Measurements from ENCODE around the gene UTP25. TPM values are rescaled to one million over a fixed set of nuclear protein-coding genes. Genes with fewer than 3 reads are reported as not detected.
"Not testable (repeated sequence)": the region's sequence is repeated elsewhere in the genome, so short reads cannot be mapped to it uniquely, and the experiment has no call there.

UTP25 gene
- total RNA-seq, 4 donors from 2014 or later = 3.7 to 8.0 (median 7.3) TPM

DNA sequence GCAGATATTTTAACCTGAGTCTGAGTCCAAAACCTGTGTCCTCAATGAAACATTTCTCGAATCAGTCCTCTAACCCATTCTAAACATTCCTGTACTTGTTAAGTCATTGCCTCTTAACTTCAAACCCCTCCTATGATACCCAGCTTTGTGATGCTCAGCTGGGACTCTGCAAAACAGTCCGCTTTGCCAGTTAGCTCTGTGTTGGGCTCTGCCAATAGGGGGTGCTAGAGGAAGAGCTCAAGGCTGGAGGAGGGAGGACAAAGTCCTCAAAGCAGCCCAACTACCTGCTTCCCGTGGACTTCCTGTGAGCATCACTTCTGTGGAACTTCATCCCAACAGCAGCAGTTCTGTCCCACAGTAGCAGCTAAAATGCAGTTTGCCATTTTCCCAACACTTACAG lies 72.2 kb downstream of the UTP25 start:
- H3K4me1 ChIP-seq = no peaks in the 10 kb centered on the region
- 56% methylated on average over 3 of the region's 3 CpGs for WGBS
- no peaks in the 10 kb centered on the region for H3K36me3 ChIP-seq
- no peak overlapping the region for H3K27ac ChIP-seq (replicated peaks in 1 of 4)
- TF ChIP-seq, protein P1, sequence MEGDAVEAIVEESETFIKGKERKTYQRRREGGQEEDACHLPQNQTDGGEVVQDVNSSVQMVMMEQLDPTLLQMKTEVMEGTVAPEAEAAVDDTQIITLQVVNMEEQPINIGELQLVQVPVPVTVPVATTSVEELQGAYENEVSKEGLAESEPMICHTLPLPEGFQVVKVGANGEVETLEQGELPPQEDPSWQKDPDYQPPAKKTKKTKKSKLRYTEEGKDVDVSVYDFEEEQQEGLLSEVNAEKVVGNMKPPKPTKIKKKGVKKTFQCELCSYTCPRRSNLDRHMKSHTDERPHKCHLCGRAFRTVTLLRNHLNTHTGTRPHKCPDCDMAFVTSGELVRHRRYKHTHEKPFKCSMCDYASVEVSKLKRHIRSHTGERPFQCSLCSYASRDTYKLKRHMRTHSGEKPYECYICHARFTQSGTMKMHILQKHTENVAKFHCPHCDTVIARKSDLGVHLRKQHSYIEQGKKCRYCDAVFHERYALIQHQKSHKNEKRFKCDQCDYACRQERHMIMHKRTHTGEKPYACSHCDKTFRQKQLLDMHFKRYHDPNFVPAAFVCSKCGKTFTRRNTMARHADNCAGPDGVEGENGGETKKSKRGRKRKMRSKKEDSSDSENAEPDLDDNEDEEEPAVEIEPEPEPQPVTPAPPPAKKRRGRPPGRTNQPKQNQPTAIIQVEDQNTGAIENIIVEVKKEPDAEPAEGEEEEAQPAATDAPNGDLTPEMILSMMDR (IDR thresholded peaks at IDR 0.05) = no peak
- TF ChIP-seq POLR2A (IDR thresholded peaks at IDR 0.05; ENCODE audit: low read depth) (no peak), POLR2AphosphoS5 (IDR thresholded peaks at IDR 0.05) (no peak), EP300 (IDR thresholded peaks at IDR 0.05) (no peak)
- peaks cover 0 to 4% (median 0%) of the 10 kb centered on the region in 4 donors for H3K27me3 ChIP-seq
- no peak for DNase-seq (ENCODE audit: extremely low spot score)
- H3K9me3 ChIP-seq = no peaks in the 10 kb centered on the region
- no peak overlapping the region for H3K4me3 ChIP-seq
- intact Hi-C loops (cut with DNase I) = no loop called here

DNA sequence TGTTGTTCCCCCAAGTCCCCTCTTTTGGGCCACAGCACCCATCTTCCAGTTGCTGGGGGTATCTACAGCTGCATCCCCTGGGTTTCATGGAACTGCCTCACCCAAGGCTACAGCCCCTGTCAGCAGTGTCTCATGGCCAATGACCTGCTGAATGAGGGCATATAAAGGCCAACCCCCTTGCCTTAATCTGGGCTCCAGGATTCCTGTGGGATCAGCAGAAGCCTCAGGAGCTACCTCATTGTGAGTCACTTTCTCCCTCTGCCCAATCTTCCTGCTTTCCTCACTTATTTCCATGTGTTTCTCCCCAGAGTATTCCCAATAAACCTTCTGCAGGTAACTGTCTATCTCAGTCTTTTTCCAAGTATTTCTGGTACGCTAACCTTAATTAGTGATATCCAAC lies 73.0 kb downstream of the UTP25 start:
- Histone ChIP-seq H3K4me1 (no peaks in the 10 kb centered on the region), H3K27ac (replicated peaks in 1 of 4) (no peak overlapping the region), H3K27me3 (peaks cover 0 to 4% (median 0%) of the 10 kb centered on the region in 4 donors), H3K4me3 (no peak overlapping the region), H3K36me3 (no peaks in the 10 kb centered on the region), H3K9me3 (no peaks in the 10 kb centered on the region)
- DNase-seq (ENCODE audit: extremely low spot score) = no peak
- intact Hi-C loops (cut with DNase I) = no loop called here
- WGBS = 92% methylated on average over 1 of the region's 1 CpG
- TF ChIP-seq, protein P1 (IDR thresholded peaks at IDR 0.05) = no peak
- TF ChIP-seq POLR2A (IDR thresholded peaks at IDR 0.05; ENCODE audit: low read depth) (no peak), EP300 (IDR thresholded peaks at IDR 0.05) (no peak), POLR2AphosphoS5 (IDR thresholded peaks at IDR 0.05) (no peak)

DNA sequence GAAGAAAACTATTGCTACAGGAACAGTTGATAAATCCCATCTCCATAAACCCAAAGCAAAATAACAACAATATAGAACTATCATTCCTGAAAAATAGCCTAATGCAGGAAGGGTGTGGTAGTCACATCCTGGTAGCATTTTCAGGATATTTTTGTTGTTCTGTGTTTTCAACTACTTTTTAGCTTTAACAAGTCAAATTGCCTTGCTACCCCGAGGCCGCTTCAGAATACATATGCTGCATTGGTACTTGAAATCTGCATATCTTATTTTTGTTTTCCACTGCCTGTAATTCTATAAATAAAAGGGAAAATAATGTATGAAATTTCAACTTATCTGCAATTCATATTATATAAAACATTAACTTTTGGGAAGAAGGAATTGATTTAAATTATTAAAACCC lies 73.4 kb downstream of the UTP25 start:
- Histone ChIP-seq H3K27me3 (peaks cover 0 to 4% (median 0%) of the 10 kb centered on the region in 4 donors), H3K36me3 (no peaks in the 10 kb centered on the region), H3K4me3 (no peak overlapping the region), H3K27ac (replicated peaks in 1 of 4) (no peak overlapping the region), H3K9me3 (no peaks in the 10 kb centered on the region), H3K4me1 (no peaks in the 10 kb centered on the region)
- TF ChIP-seq, protein P1 (IDR thresholded peaks at IDR 0.05) = no peak
- no peak for DNase-seq (ENCODE audit: extremely low spot score)
- WGBS = 88% methylated on average over 2 of the region's 2 CpGs
- intact Hi-C loops (cut with DNase I) = no loop called here

DNA sequence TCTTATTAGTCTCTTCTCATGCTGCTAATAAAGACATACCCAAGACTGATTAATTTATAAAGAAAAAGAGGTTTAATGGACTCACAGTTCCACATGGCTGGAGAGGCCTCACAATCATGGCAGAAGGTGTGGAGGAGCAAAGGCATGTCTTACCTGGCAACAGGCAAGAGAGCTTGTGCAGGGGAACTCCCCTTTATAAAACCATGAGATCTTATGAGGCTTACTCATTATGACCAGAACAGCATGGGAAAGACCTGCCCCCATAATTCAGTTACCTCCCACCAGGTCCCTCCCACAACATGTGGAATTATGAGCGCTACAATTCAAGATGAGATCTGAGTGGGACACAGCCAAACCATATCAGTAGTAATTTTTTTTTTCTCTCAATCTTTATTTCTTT lies 77.0 kb downstream of the UTP25 start:
- H3K4me3 ChIP-seq; DNase-seq (ENCODE audit: extremely low spot score); intact Hi-C loops (cut with DNase I); H3K27me3 ChIP-seq; H3K4me1 ChIP-seq; H3K36me3 ChIP-seq; H3K27ac ChIP-seq (replicated peaks in 1 of 4); H3K9me3 ChIP-seq: not testable (repeated sequence)
- no CpG with 5 or more reads among the region's 1 CpG for WGBS

Other genes with a start within 250 kb of the UTP25 start
- under 1 TPM; 0.13 to 0.83 (median 0.26) TPM for gene CAMK1G, start 244.3 kb upstream of the UTP25 start, total RNA-seq
- 1 to 10 TPM in 1 of 4 donors, under 1 TPM in 3; 0.17 to 1.0 (median 0.52) TPM for gene LAMB3, start 175.5 kb upstream of the UTP25 start, total RNA-seq
- gene G0S2, start 152.6 kb upstream of the UTP25 start, total RNA-seq = 10 to 100 TPM in 2 of 4 donors, 1 to 10 TPM in 2; 4.9 to 28.5 (median 17.4) TPM
- gene HSD11B1, start 123.1 kb upstream of the UTP25 start, total RNA-seq = 10 to 100 TPM in 1 of 4 donors, 1 to 10 TPM in 3; 5.0 to 17.2 (median 6.2) TPM
- gene TRAF3IP3, start 71.9 kb upstream of the UTP25 start, total RNA-seq = 1 to 10 TPM; 1.0 to 4.3 (median 2.8) TPM
- gene C1orf74, start 43.4 kb upstream of the UTP25 start, total RNA-seq = 1 to 10 TPM in 2 of 4 donors, under 1 TPM in 2; 0.42 to 1.6 (median 0.86) TPM
- gene IRF6, start 21.8 kb upstream of the UTP25 start, total RNA-seq = 1 to 10 TPM in 1 of 4 donors, under 1 TPM in 3; 0.46 to 1.2 (median 0.75) TPM
- gene SYT14, start 110.2 kb downstream of the UTP25 start, total RNA-seq = under 1 TPM; 0.11 to 0.42 (median 0.15) TPM